CD14-positive monocyte (primary cell): ENCODE results near the gene LRRC10B. TPM values are rescaled to one million over a fixed set of nuclear protein-coding genes. Genes with fewer than 3 reads are reported as not detected.

Experiments used
- DNase-seq, 3 donors: peaks; one replicate each; pipeline ENCODE4 v3.0.0-alpha.2; 2011 to 2022
- H2AFZ ChIP-seq: 2 replicates; pipeline ENCODE4 v1.6.0; 2012; ENCODE audit warnings: mild to moderate bottlenecking, low read depth, low read length, inconsistent platforms; ENCODE audit not compliant: insufficient read depth, poor library complexity, severe bottlenecking
- H3K27ac ChIP-seq, 2 donors: 1 replicate in 1 of 2; 2 replicates in 1 of 2; pipeline ENCODE4 v1.5.1; 2012 to 2013; ENCODE audit warnings: low read length in 2 of 2, control low read depth in 1 of 2, inconsistent platforms in 1 of 2, low read depth in 1 of 2, mild to moderate bottlenecking in 1 of 2
- H3K27me3 ChIP-seq, 2 donors: one replicate each; pipeline versions ENCODE4 v1.6.0 to v1.6.1; 2011 to 2013; ENCODE audit warnings: low read length in 2 of 2; ENCODE audit not compliant: control insufficient read depth in 2 of 2, insufficient read depth in 2 of 2
- H3K36me3 ChIP-seq, 2 donors: replicated peaks in 1 of 2; 1 replicate in 1 of 2; 2 replicates in 1 of 2; pipeline versions ENCODE4 v1.5.1 to v1.6.1; 2012 to 2013; ENCODE audit warnings: low read length in 2 of 2, control low read depth in 1 of 2, inconsistent platforms in 1 of 2, mild to moderate bottlenecking in 1 of 2; ENCODE audit not compliant: insufficient read depth in 2 of 2, control insufficient read depth in 1 of 2
- H3K4me1 ChIP-seq, 2 donors: 1 replicate in 1 of 2; 2 replicates in 1 of 2; pipeline versions ENCODE4 v1.5.1 to v1.6.1; 2012 to 2013; ENCODE audit warnings: low read length in 2 of 2, control low read depth in 1 of 2, inconsistent platforms in 1 of 2, mild to moderate bottlenecking in 1 of 2, moderate library complexity in 1 of 2; ENCODE audit not compliant: insufficient read depth in 2 of 2, control insufficient read depth in 1 of 2
- H3K4me2 ChIP-seq: replicated peaks from 2 replicates; pipeline ENCODE3; 2012; ENCODE audit warnings: low read length, moderate library complexity, mild to moderate bottlenecking; ENCODE audit not compliant: poor library complexity, severe bottlenecking; ENCODE audit errors: extremely low read depth
- H3K4me3 ChIP-seq, 3 experiments: fragments of 200-600 bp in 1 of 3; sonication (generic) in 1 of 3; replicated peaks in 1 of 3; 1 replicate in 2 of 3; 2 replicates in 1 of 3; pipeline ENCODE4 v1.5.1; 2011 to 2013; ENCODE audit warnings: low read length in 3 of 3, mild to moderate bottlenecking in 3 of 3, control low read depth in 2 of 3, low read depth in 2 of 3, inconsistent platforms in 1 of 3, moderate library complexity in 1 of 3
- H3K79me2 ChIP-seq: 2 replicates; pipeline ENCODE4 v1.6.0; 2012; ENCODE audit warnings: mild to moderate bottlenecking, control low read depth, inconsistent platforms, low read length, moderate library complexity; ENCODE audit not compliant: insufficient read depth
- H3K9ac ChIP-seq: 2 replicates; pipeline ENCODE4 v1.6.0; 2017; ENCODE audit warnings: low read length, mild to moderate bottlenecking; ENCODE audit not compliant: insufficient read depth, poor library complexity, severe bottlenecking
- H3K9me3 ChIP-seq, 2 donors: replicated peaks in 1 of 2; 1 replicate in 1 of 2; 2 replicates in 1 of 2; pipeline versions ENCODE4 v1.5.1 to v1.6.1; 2012 to 2013; ENCODE audit warnings: low read length in 2 of 2, control low read depth in 1 of 2; ENCODE audit not compliant: control insufficient read depth in 1 of 2, insufficient read depth in 1 of 2
- H4K20me1 ChIP-seq: 2 replicates; pipeline ENCODE4 v1.6.0; 2012; ENCODE audit warnings: mild to moderate bottlenecking, low read length, control low read depth, moderate library complexity; ENCODE audit not compliant: insufficient read depth
- H3K27ac Mint-ChIP-seq, 7 donors: one replicate each; pipeline ENCODE4 v1.8.0; 2020; ENCODE audit warnings: mild to moderate bottlenecking in 7 of 7, mixed read lengths in 7 of 7, moderate library complexity in 6 of 7, inconsistent platforms in 2 of 7
- H3K27me3 Mint-ChIP-seq, 3 donors: one replicate each; pipeline ENCODE4 v1.8.0; 2021 to 2022; ENCODE audit warnings: low read depth in 3 of 3, mild to moderate bottlenecking in 3 of 3, mixed read lengths in 3 of 3, moderate library complexity in 3 of 3, inconsistent platforms in 1 of 3
- H3K36me3 Mint-ChIP-seq, 2 donors: one replicate each; pipeline ENCODE4 v1.8.0; 2020; ENCODE audit warnings: mixed read lengths in 2 of 2, inconsistent platforms in 1 of 2, mild to moderate bottlenecking in 1 of 2
- H3K4me1 Mint-ChIP-seq: one replicate; pipeline ENCODE4 v1.8.0; 2020; ENCODE audit warnings: mild to moderate bottlenecking, mixed read lengths
- H3K4me3 Mint-ChIP-seq, 2 donors: one replicate each; pipeline ENCODE4 v1.8.0; 2020; ENCODE audit warnings: mild to moderate bottlenecking in 2 of 2, mixed read lengths in 2 of 2, moderate library complexity in 1 of 2
- H3K9me3 Mint-ChIP-seq, 7 donors: one replicate each; pipeline ENCODE4 v1.8.0; 2020 to 2022; ENCODE audit warnings: mixed read lengths in 7 of 7, mild to moderate bottlenecking in 6 of 7, moderate library complexity in 6 of 7, inconsistent platforms in 2 of 7
- WGBS: methylation state at CpG from one replicate; pipeline ENCODE4 v1.1.5; 2013; ENCODE audit warnings: missing lambda C conversion rate; ENCODE audit not compliant: insufficient coverage; 5-methylcytosine and 5-hydroxymethylcytosine counted together
- intact Hi-C, 2 donors: fragments of 100-400 bp; cut with micrococcal nuclease; formaldehyde crosslinking; loops; one replicate each; pipeline versions ENCODE4 v1.15.0 to v1.15.1; 2023
- polyA plus RNA-seq, 3 donors: library from polyadenylated mRNA; depleted of rRNA in 1 of 3; unstranded in 2 of 3; stranded (reverse) in 1 of 3; fragments of 300-500 nt in 2 of 3; fragments of >200 nt in 1 of 3; fragmentation: Illumina TruSeq in 2 of 3; gene quantifications; 1 replicate in 2 of 3; 2 replicates in 1 of 3; pipeline ENCODE4 v1.2.3, GENCODE V29; 2012 to 2021
- TF ChIP-seq, protein P1 (sequence below): fragments of 200-600 bp; IDR thresholded peaks from one replicate; pipeline ENCODE4 v1.8.0; 2022; ENCODE audit warnings: antibody characterized with exemption, mild to moderate bottlenecking

LRRC10B gene
- polyA plus RNA-seq, 3 donors, result not detected

DNA sequence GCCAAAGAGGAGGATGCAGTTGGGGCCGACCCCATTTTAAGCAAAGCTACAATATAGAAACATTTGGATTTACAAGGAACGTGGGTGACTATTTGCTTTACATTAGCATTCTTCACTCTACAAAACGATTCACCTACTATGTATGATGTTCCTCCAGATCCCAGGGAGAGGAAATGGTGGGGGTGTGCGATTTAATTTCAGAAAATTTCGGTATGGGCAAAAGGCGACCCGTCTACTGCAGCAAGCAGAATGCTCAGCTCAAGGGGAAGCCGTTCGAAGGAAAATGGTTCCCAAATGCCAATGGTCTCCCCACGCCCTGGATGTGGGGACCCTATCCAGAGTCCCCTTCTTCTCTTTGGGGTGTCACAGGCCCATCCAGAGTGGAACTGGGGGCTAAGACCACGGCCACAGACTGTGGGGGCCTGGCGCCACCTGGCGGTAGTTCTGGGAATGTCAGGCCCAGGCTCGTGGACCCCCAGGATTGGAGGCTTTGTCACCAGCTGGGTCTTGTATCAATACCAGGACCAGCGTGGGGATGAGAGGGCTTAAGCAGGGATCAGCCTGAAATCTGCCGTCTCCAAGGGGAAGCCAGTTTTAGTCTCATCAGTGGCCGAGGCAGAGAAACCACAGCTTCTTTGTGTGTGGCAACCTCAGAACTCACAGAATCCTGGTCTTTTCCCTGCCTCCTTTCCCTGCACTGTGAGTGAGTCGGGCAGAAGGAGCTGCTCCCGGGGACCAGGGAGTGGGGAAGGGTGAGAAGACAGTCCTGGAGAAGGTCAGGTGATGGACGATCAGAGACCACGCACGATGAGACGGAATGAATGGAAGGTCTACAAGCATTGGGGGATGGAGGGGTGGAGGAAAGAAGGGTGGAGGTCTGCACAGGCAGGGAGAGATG lies 8.4 kb downstream of the LRRC10B start:
- peak; percentile 6 to 39 (median 14) for DNase-seq
- no peaks in the 10 kb centered on the region for H3K36me3 Mint-ChIP-seq
- no peak overlapping the region for H3K27ac ChIP-seq
- peaks cover 11 to 31% (median 16%) of the 10 kb centered on the region in 3 donors for H3K27me3 Mint-ChIP-seq
- H3K4me2 ChIP-seq, result peak overlapping the region; percentile 33
- WGBS, result 21% methylated on average over 19 of the region's 23 CpGs
- H3K9me3 ChIP-seq, result no peaks in the 10 kb centered on the region
- no peak overlapping the region for H3K27ac Mint-ChIP-seq
- peak overlapping the region in 1 of 2 donors; percentile 68 for H3K4me3 Mint-ChIP-seq
- peak overlapping the region in 1 of 3 experiments; percentile 5 for H3K4me3 ChIP-seq
- H2AFZ ChIP-seq, result peak overlapping the region; percentile 37
- TF ChIP-seq, protein P1, sequence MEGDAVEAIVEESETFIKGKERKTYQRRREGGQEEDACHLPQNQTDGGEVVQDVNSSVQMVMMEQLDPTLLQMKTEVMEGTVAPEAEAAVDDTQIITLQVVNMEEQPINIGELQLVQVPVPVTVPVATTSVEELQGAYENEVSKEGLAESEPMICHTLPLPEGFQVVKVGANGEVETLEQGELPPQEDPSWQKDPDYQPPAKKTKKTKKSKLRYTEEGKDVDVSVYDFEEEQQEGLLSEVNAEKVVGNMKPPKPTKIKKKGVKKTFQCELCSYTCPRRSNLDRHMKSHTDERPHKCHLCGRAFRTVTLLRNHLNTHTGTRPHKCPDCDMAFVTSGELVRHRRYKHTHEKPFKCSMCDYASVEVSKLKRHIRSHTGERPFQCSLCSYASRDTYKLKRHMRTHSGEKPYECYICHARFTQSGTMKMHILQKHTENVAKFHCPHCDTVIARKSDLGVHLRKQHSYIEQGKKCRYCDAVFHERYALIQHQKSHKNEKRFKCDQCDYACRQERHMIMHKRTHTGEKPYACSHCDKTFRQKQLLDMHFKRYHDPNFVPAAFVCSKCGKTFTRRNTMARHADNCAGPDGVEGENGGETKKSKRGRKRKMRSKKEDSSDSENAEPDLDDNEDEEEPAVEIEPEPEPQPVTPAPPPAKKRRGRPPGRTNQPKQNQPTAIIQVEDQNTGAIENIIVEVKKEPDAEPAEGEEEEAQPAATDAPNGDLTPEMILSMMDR, result peak; percentile 97
- no peaks in the 10 kb centered on the region for H3K79me2 ChIP-seq
- no peak overlapping the region for H3K9ac ChIP-seq
- intact Hi-C loops, result loop anchor here (5.0 kb wide), 1 partner anchor 40 kb away; no protein-coding TSS in a partner anchor
- no peaks in the 10 kb centered on the region for H3K9me3 Mint-ChIP-seq
- H3K36me3 ChIP-seq, result no peaks in the 10 kb centered on the region
- H4K20me1 ChIP-seq, result no peaks in the 10 kb centered on the region
- peaks cover 6 to 10% of the 10 kb centered on the region in 2 donors for H3K4me1 ChIP-seq
- H3K27me3 ChIP-seq, result peaks cover 0 to 3% of the 10 kb centered on the region in 2 donors
- H3K4me1 Mint-ChIP-seq, result peaks cover 5% of the 10 kb centered on the region

DNA sequence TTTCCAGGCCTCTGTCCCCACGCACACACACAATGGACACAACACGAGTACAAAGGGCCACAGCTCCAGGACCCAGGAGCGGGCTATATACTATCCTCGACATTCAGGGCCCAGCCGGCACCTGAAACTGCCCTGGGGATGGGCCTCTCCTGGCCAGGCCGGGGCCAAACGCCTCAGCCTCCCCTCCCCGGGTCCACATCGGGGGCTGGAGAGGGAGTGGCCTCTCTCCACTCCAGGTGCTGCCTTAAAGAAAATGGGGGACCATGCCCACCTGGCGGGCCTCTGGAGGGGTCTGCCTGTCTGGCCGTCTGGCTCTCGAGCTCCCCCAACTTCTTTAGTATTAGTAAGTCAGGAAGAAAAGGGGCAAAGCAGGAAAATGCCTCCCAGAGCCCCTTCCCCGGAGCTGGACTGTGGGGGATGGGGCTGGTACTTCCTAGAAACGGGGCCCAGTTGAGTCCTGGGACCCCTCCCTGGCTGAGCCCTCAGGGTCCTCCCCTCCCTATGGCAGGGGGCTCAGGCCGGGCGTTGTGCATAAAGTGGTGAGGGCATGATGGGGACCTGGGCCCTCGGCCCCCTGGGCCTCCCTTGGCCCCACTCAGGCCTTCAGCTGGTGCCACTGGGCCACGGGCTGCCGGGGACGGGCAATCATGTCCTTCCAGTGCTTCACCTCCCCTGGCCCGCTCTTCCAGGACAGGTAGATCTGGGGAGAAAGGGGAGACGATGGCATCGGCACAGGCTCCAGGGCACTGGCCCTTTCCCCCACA lies 9.7 kb downstream of the LRRC10B start:
- no peaks in the 10 kb centered on the region for H3K9me3 Mint-ChIP-seq
- peaks cover 0 to 3% of the 10 kb centered on the region in 2 donors for H3K27me3 ChIP-seq
- no peak overlapping the region for H3K4me3 Mint-ChIP-seq
- H3K27me3 Mint-ChIP-seq, result peaks cover 10 to 23% (median 13%) of the 10 kb centered on the region in 3 donors
- no peak for DNase-seq
- intact Hi-C loops, result loop anchor here (5.0 kb wide), 1 partner anchor 41 kb away; no protein-coding TSS in a partner anchor
- peaks cover 6 to 10% of the 10 kb centered on the region in 2 donors for H3K4me1 ChIP-seq
- H3K36me3 Mint-ChIP-seq, result no peaks in the 10 kb centered on the region
- no peaks in the 10 kb centered on the region for H3K36me3 ChIP-seq
- H3K4me1 Mint-ChIP-seq, result peaks cover 5% of the 10 kb centered on the region
- 89% methylated on average over 8 of the region's 23 CpGs for WGBS
- H3K79me2 ChIP-seq, result no peaks in the 10 kb centered on the region
- TF ChIP-seq, protein P1, result no peak
- no peak overlapping the region for H3K27ac ChIP-seq
- no peak overlapping the region for H3K4me2 ChIP-seq
- H3K4me3 ChIP-seq, result no peak overlapping the region
- H3K9ac ChIP-seq, result no peak overlapping the region
- no peak overlapping the region for H2AFZ ChIP-seq
- no peak overlapping the region for H3K27ac Mint-ChIP-seq
- no peaks in the 10 kb centered on the region for H4K20me1 ChIP-seq
- no peaks in the 10 kb centered on the region for H3K9me3 ChIP-seq
